NCI-H1694 treated with DMSO at 0.1 percent for 48 hours (cell line): ENCODE results near the gene KRTAP5-7.
"Not testable (repeated sequence)": the region's sequence is repeated elsewhere in the genome, so short reads cannot be mapped to it uniquely, and the experiment has no call there.

Source experiments
- DNase-seq: peaks from one replicate; lab custom pipeline; 2025; lab: John Stamatoyannopoulos, UW

KRTAP5-7 gene

GRCh38 chr11:71558996-71559395, 31.9 kb downstream of the KRTAP5-7 start:
- DNase-seq: no peak

- DNase-seq: no peak
Measured at GRCh38 chr11:71562120-71562519, 35.1 kb downstream of the KRTAP5-7 start.

DNA sequence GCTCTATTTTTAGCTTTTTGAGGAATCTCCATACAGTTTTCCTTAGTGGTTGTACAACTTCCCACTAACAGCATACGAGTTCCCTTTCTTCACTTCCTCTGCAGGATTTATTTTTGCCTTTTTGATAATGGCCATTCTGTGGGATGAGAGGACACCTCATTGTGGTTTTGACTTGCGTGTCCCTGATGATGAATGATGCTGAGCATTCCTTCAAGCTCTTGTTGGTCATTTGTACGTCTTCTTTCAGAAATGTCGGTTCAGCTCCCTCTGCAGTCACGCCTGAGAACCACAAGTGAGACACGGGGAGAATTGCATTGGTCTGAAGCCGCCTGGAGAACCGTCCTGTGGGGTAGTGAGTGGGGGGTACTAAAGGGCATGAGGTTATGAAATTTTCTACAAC, 36.3 kb downstream of the KRTAP5-7 start:
- peak; percentile 2 for DNase-seq

- no peak for DNase-seq
Measured at GRCh38 chr11:71564430-71564829, 37.4 kb downstream of the KRTAP5-7 start.

DNA sequence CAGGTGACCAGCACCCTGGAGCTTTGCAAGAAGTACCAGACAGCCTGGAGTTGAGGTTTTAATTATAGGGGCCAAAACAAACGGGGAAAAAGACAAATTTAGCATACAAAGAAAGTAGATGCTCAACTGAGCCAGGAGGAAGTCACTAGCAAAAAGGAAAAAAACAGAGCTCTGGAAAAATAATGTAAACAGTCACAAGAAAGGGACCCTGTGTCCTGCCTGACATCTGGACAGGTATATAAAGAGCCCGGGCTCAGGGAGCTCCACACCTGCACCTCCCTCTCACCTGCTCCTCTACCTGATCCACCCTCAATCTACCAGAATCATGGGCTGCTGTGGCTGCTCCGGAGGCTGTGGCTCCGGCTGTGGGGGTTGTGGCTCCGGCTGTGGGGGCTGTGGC, 38.2 kb downstream of the KRTAP5-7 start, which contains the start of gene KRTAP5-10:
Gene KRTAP5-10 (plus strand): TSS at position 301 of the 400 bp plus-strand sequence. CDS start 25 bp downstream, at position 326.
- DNase-seq: no peak

DNA sequence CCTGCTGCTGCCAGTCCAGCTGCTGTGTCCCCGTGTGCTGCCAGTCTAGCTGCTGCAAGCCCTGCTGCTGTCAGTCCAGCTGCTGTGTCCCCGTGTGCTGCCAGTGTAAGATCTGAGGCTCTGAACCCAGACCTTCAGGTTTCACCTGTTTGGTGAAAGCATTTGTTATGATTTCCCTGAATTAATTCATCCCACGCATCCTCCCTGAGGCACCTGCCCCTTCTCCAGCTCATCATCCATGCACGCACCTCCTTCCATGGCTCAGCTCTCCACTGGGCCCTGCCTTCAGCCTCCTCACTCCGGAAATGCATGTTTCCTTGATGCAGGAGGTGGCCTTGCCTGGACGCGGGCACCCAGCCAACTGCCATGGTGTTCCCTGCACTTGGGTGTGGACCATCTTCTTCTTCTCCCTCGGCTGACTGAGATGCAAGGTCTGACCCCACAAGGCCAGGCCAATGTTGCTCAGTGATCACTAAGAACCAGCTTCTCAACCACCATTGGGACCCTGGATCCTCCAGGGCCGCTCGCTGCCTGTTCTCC, 39.1 kb downstream of the KRTAP5-7 start:
- no peak for DNase-seq

DNA sequence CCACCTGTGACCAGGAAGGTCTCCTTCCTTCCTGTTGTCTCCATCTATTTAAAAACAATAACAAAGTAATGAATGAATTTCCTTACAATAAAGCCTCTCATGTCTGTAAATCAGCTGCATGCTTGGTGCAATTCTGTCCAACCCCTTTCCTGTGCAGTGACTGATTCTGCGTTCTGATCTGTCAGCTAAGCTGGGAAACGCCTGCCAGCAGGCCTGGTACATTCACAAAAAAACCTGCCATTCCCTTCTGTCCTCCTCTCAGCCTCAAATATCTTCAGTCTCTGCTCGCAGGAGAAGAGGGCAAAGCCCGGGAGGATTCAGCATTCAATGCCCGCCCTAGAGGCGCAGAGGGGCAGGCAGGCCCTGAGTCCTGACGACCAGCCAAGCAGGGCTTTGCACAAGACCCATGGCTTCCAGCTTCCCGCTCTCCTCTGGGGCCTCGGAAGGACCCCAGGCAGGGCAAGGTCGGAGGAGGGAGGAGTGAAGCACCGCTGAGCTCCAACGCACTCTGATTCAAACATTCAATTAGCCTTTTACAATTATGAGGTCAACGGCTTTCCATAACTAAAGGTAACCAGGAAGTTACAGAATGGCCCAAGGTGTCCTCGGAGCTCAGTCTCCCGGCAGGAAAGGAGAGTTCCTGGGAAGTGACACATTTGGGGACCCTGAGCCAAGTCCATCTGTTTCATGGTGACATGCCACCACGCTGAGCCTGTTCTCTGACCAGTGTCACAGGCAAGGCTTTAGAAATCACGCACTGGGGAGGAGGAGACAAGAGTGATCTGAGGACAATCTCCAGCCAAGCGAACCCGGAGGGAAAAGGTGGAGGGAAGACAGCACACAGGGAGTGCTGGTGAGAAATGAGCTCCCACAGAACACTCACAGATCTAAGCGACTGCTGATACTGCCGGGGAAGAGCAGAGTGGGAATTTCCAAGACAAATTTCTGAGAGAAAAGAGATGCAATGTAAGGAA, 39.8 kb downstream of the KRTAP5-7 start:
- not testable (repeated sequence) for DNase-seq

DNA sequence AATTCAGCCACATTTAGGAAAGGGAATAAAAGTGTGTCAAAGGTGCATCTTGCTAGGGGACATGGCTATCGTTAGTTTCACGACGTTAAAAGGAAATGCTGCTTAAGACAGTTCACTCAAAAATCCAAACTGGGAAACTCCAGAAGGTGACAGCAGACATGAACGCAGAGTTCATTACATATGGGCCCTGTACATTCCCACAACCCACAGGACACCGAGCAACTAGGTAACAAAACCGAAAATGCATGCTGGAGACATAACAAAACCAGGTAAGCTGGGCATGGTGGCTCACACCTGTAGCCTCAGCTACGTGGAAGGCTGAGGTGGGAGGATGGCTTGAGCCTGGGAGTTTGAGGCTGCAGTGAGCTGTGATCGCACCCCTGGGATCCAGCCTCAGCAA, 40.6 kb downstream of the KRTAP5-7 start:
- DNase-seq: not testable (repeated sequence)

DNA sequence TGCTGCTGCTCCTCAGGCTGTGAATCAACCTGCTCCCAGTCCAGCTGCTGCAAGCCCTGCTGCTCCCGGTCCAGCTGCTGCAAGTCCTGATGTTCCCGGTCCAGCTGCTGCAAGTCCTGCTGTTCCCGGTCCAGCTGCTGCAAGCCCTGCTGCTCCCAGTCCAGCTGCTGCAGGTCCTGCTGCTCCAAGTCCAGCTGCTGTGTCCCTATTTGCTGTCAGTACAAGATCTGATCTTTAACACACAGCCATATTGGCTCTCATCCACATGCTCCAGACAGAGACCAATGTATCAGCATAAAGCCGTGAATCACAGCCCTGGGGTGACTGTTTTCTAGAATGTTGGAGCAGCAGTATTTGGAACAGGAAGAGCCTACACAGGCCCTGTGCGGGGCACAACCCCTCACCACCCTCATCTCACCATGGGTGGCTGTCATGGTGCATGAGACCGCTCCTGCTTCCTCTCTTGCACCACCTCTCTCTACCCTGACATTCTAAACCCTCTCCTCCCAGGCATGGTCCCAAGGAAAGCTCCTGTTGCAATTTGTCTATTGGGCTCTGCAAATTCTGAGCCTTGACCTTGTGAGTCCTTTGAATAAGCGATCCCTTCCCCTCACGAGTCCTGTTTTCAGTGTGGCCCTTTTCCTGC, 41.8 kb downstream of the KRTAP5-7 start:
- DNase-seq: no peak

DNA sequence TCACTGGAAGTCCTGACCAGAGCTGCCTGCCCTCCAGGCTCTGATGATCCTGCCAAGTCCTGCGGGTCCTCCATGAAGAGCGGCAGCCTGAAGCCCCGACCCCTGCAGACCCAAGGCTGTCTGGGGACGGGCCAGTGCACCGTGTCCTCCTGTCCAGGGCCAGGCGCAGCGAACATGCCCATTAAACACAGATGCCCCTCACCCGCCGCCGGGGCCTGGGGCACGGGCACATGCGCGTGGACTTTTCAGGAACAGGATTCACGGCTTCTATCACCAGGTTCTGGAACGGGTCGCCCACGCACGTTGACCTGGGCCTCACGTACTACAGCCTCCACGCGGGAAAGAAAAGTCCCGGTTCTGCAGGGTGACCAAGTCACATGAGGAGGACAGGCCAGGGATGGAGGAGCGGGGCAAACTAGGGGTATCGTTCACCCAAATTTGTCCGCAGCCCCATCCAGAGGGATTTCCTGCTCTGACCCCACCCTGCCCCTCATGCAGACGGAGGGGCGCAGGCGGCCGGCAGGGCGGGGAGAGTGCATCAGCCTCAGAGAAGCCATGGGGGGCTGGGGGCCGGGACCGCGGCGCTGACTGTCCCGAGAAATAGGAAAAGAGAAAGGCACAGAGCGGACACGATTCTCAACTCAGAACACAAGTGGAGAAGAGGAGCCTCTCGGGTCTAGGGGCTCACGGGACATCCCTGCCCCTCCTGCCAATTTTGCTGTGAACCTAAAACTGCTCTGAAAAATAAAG, 44.2 kb downstream of the KRTAP5-7 start:
- not testable (repeated sequence) for DNase-seq

- DNase-seq: no peak
Measured at GRCh38 chr11:71572811-71573210, 45.7 kb downstream of the KRTAP5-7 start.

- no peak for DNase-seq
Measured at GRCh38 chr11:71574418-71574817, 47.4 kb downstream of the KRTAP5-7 start.

DNA sequence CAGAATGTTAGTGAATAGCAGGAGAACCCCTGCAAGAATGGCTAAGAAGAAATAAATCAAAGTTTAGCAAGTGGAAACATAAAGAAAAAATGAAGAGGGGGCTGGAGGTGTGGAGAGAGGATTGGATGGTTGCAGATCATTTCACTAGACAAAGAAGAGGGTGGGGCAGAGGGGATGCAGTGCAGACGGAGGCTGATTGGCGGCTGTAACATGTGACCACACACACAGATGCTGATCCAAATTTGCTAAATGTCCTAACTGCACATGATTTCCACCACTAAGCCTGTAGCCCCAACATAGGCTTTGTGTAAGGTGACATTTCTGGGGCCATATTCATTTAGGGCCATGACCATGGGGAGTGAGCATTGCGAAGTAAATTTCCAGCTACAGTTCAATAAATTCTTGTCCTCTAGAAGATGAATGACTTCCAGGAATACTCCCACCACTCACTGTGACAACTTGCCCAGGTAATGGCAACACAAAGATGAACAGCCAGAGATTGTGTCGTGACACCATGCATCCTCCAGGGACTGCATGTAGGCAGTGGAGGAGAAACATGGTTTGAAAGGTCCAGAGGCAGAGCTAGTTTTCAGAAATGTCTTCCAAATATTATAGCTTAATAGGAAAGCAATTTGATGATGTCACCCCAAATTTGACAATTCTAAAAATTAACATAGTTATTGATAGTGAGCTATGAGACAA, 48.8 kb downstream of the KRTAP5-7 start:
- DNase-seq: no peak

GRCh38 chr11:71576688-71577465, 49.8 kb downstream of the KRTAP5-7 start:
- DNase-seq: not testable (repeated sequence)

DNA sequence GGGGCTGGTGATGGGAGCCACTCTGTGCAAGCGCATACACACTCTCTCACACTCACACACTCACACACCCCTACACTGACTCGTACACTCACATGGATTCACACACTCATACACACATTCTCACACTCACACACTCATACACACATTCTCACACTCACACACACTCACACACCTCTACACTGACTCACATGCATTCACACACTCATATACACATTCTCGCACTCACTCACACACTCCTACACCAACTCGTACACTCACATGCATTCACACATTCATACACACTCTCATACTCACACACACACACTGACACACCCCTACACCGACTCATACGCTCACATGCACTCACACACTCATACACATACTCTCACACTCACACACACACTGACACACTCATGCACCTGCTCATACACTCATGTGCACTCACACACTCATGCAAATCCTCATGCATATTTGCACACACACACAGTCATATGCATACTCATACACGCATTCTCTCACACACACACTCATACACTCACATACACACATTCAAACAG, 50.5 kb downstream of the KRTAP5-7 start:
- DNase-seq: no peak
